IMR-90 (cell line): ENCODE measurements around the gene RBPJ. TPM values are rescaled to one million over a fixed set of nuclear protein-coding genes. Genes with fewer than 3 reads are reported as not detected.

Experiments
- ATAC-seq: fragments of 200-7000 bp; cut with Tn5 transposase; 2 replicates; pipeline ENCODE4 v1.9.1; 2020; ENCODE audit warnings: low read depth, mild to moderate bottlenecking, moderate library complexity
- BruUV-seq: library from RNA; stranded (reverse); fragments of 400-500 nt; replicated peaks from 2 replicates; lab custom pipeline; 2021; lab: Mats Ljungman, UMichigan
- CTCF ChIA-PET: fragments of 300-600 bp; formaldehyde crosslinking; extraction: SDS; loops from one replicate; lab custom pipeline; 2021; ENCODE audit warnings: antibody characterized with exemption; lab: Yijun Ruan, JAX
- POLR2A ChIA-PET: fragments of 300-600 bp; sonication (Branson Sonifier 250); formaldehyde crosslinking; loops from one replicate; lab custom pipeline; 2022; ENCODE audit warnings: antibody characterized with exemption; ENCODE audit not compliant: unreplicated experiment; lab: Charles Lee
- DNase-seq: peaks from one replicate; pipeline ENCODE4 v3.0.0; 2013
- H2AFZ ChIP-seq: replicated peaks from 2 replicates; pipeline ENCODE3; 2013; ENCODE audit warnings: low read length, mild to moderate bottlenecking; ENCODE audit not compliant: poor library complexity
- H2AK5ac ChIP-seq: 2 replicates; pipeline ENCODE4 v1.6.1; 2013; ENCODE audit warnings: low read depth, low read length, inconsistent platforms
- H2AK9ac ChIP-seq: replicated peaks from 2 replicates; pipeline ENCODE3; 2013; ENCODE audit warnings: mild to moderate bottlenecking, low read depth, low read length, moderate library complexity; ENCODE audit not compliant: poor library complexity
- H2BK120ac ChIP-seq: 2 replicates; pipeline ENCODE4 v1.6.1; 2013; ENCODE audit warnings: low read depth, low read length, inconsistent platforms
- H2BK15ac ChIP-seq: 3 replicates; pipeline ENCODE4 v1.6.1; 2013; ENCODE audit warnings: low read depth, low read length, inconsistent platforms
- H2BK20ac ChIP-seq: 2 replicates; pipeline ENCODE4 v1.6.1; 2013; ENCODE audit warnings: low read depth, mild to moderate bottlenecking, inconsistent platforms, low read length, moderate library complexity
- H2BK5ac ChIP-seq: 2 replicates; pipeline ENCODE4 v1.6.1; 2013; ENCODE audit warnings: mild to moderate bottlenecking, low read depth, low read length, inconsistent platforms; ENCODE audit not compliant: poor library complexity, severe bottlenecking
- H3K14ac ChIP-seq: replicated peaks from 2 replicates; pipeline ENCODE4 v1.6.1; 2013; ENCODE audit warnings: low read depth, low read length, inconsistent platforms
- H3K18ac ChIP-seq: 2 replicates; pipeline ENCODE4 v1.6.1; 2013; ENCODE audit warnings: low read depth, low read length, control low read depth
- H3K23ac ChIP-seq: 2 replicates; pipeline ENCODE4 v1.6.1; 2013; ENCODE audit warnings: low read depth, low read length, inconsistent platforms
- H3K27ac ChIP-seq: 2 replicates; pipeline ENCODE4 v1.5.1; 2013; ENCODE audit warnings: mild to moderate bottlenecking, control low read depth, low read length; ENCODE audit not compliant: insufficient read depth
- H3K27me3 ChIP-seq: 2 replicates; pipeline ENCODE4 v1.6.1; 2013; ENCODE audit warnings: low read length; ENCODE audit not compliant: control insufficient read depth, insufficient read depth
- H3K36me3 ChIP-seq: 2 replicates; pipeline ENCODE4 v1.6.1; 2013; ENCODE audit warnings: low read length, mixed read lengths; ENCODE audit not compliant: control insufficient read depth, insufficient read depth
- H3K4ac ChIP-seq: 2 replicates; pipeline ENCODE4 v1.6.1; 2013; ENCODE audit warnings: low read depth, low read length, inconsistent platforms
- H3K4me1 ChIP-seq: 2 replicates; pipeline ENCODE4 v1.6.1; 2013; ENCODE audit warnings: low read length, mixed read lengths; ENCODE audit not compliant: control insufficient read depth, insufficient read depth
- H3K4me2 ChIP-seq: 2 replicates; pipeline ENCODE4 v1.6.1; 2013; ENCODE audit warnings: low read depth, mild to moderate bottlenecking, control low read depth, low read length, moderate library complexity
- H3K4me3 ChIP-seq: 2 replicates; pipeline ENCODE4 v1.5.1; 2013; ENCODE audit warnings: low read depth, mild to moderate bottlenecking, control low read depth, low read length, moderate library complexity; ENCODE audit not compliant: insufficient read depth
- H3K56ac ChIP-seq: 2 replicates; pipeline ENCODE4 v1.6.1; 2013; ENCODE audit warnings: low read length, inconsistent platforms; ENCODE audit not compliant: insufficient read depth; ENCODE audit errors: extremely low read depth
- H3K79me1 ChIP-seq, 2 experiments: 2 replicates each; pipeline ENCODE4 v1.6.1; 2013; ENCODE audit warnings: low read length in 2 of 2, inconsistent platforms in 1 of 2, low read depth in 1 of 2
- H3K9ac ChIP-seq: 2 replicates; pipeline ENCODE4 v1.6.1; 2013; ENCODE audit warnings: low read depth, low read length, control low read depth
- H3K9me1 ChIP-seq: 2 replicates; pipeline ENCODE4 v1.6.1; 2013; ENCODE audit warnings: low read length, inconsistent platforms; ENCODE audit not compliant: insufficient read depth
- H3K9me3 ChIP-seq: 2 replicates; pipeline ENCODE4 v1.6.1; 2013; ENCODE audit warnings: low read length; ENCODE audit not compliant: control insufficient read depth, insufficient read depth
- H4K20me1 ChIP-seq: 2 replicates; pipeline ENCODE4 v1.6.1; 2013; ENCODE audit warnings: low read length, inconsistent platforms; ENCODE audit not compliant: insufficient read depth
- H4K5ac ChIP-seq: 2 replicates; pipeline ENCODE4 v1.6.1; 2013; ENCODE audit warnings: mild to moderate bottlenecking, low read depth, low read length, control low read depth
- H4K8ac ChIP-seq, 2 experiments: 2 replicates each; pipeline ENCODE4 v1.6.1; 2013; ENCODE audit warnings: low read depth in 2 of 2, low read length in 2 of 2, control low read depth in 1 of 2, inconsistent platforms in 1 of 2
- H4K91ac ChIP-seq: 2 replicates; pipeline ENCODE4 v1.6.1; 2013; ENCODE audit warnings: low read depth, low read length, inconsistent platforms; ENCODE audit not compliant: insufficient read depth
- BHLHE40 ChIP-seq: fragments of 150-350 bp; IDR thresholded peaks from 2 replicates; pipeline ENCODE4 v1.6.1; 2016; ENCODE audit warnings: mild to moderate bottlenecking, low read depth, low read length
- CEBPB ChIP-seq: IDR thresholded peaks from 2 replicates; pipeline ENCODE4 v1.6.1; 2012; ENCODE audit warnings: low read depth, low read length, improper control_type of control experiment
- CHD1 ChIP-seq: IDR thresholded peaks from 2 replicates; pipeline ENCODE4 v1.6.1; 2012; ENCODE audit warnings: low read depth, low read length, improper control_type of control experiment
- FOS ChIP-seq: fragments of 150-350 bp; IDR thresholded peaks from 2 replicates; pipeline ENCODE4 v1.6.1; 2016; ENCODE audit warnings: low read depth, low read length
- MAFK ChIP-seq: IDR thresholded peaks from 2 replicates; pipeline ENCODE4 v1.6.1; 2012; ENCODE audit warnings: low read depth, low read length, improper control_type of control experiment
- MXI1 ChIP-seq: IDR thresholded peaks from 2 replicates; pipeline ENCODE4 v1.6.1; 2012; ENCODE audit warnings: low read depth, mild to moderate bottlenecking, low read length, moderate library complexity, borderline replicate concordance
- NFE2L2 ChIP-seq: fragments of 150-350 bp; IDR thresholded peaks from 2 replicates; pipeline ENCODE4 v1.6.1; 2016; ENCODE audit warnings: low read depth, mild to moderate bottlenecking, low read length
- POLR2A ChIP-seq: IDR thresholded peaks from 2 replicates; pipeline ENCODE4 v1.6.1; 2012; ENCODE audit warnings: mild to moderate bottlenecking, low read depth, low read length
- RAD21 ChIP-seq: IDR thresholded peaks from 2 replicates; pipeline ENCODE4 v1.6.1; 2012; ENCODE audit warnings: low read length, improper control_type of control experiment
- RCOR1 ChIP-seq: IDR thresholded peaks from 2 replicates; pipeline ENCODE4 v1.6.1; 2012; ENCODE audit warnings: mild to moderate bottlenecking, low read length, improper control_type of control experiment; ENCODE audit not compliant: insufficient replicate concordance
- RFX5 ChIP-seq: IDR thresholded peaks from 2 replicates; pipeline ENCODE4 v1.8.0; 2012; ENCODE audit warnings: low read depth, mild to moderate bottlenecking, low read length, moderate library complexity
- SMC3 ChIP-seq: fragments of 150-350 bp; IDR thresholded peaks from 2 replicates; pipeline ENCODE4 v1.6.1; 2016; ENCODE audit warnings: low read depth, mild to moderate bottlenecking, antibody characterized with exemption, low read length, moderate library complexity
- WGBS, 2 experiments: methylation state at CpG; one replicate each; pipeline versions ENCODE4 v1.1.5 to v1.1.7; 2013; ENCODE audit warnings: missing lambda C conversion rate in 2 of 2; ENCODE audit not compliant: insufficient read length in 1 of 2; ENCODE audit errors: extremely low coverage in 2 of 2; 5-methylcytosine and 5-hydroxymethylcytosine counted together
- dilution Hi-C: fragments of 300-500 bp; cut with HindIII; formaldehyde crosslinking; loops from one replicate; pipeline ENCODE4 v1.14.3; 2018; ENCODE audit warnings: low sequenced_read_pairs; ENCODE audit not compliant: unreplicated experiment
- in situ Hi-C: fragments of 300-500 bp; cut with MboI; formaldehyde crosslinking; loops from 3 replicates; pipeline ENCODE4 v1.14.3; 2019; ENCODE audit warnings: low sequenced_read_pairs, inconsistent platforms, mixed read lengths
- intact Hi-C: fragments of 100-400 bp; cut with micrococcal nuclease; formaldehyde crosslinking; loops from 2 replicates; pipeline ENCODE4 v1.10.0; 2022
- polyA plus RNA-seq, 3 experiments: library from polyadenylated mRNA; depleted of rRNA; stranded (reverse); fragments of >200 nt; gene quantifications; 2 replicates each; pipeline ENCODE4 v1.2.3, GENCODE V29; 2012; ENCODE audit warnings: low replicate concordance in 1 of 3
- total RNA-seq: library from RNA; depleted of rRNA; stranded (reverse); fragments of >200 nt; gene quantifications from 2 replicates; pipeline ENCODE4 v1.2.3, GENCODE V29; 2012
- TF ChIP-seq, protein P1 (sequence below): fragments of 150-350 bp; IDR thresholded peaks from 2 replicates; pipeline ENCODE4 v1.6.1; 2017; ENCODE audit warnings: mild to moderate bottlenecking, antibody characterized with exemption, low read length, low read depth
- TF ChIP-seq, protein P2 (sequence below): fragments of 150-350 bp; IDR thresholded peaks from 2 replicates; pipeline ENCODE4 v1.6.1; 2016; ENCODE audit warnings: low read depth, mild to moderate bottlenecking, low read length, moderate library complexity, borderline replicate concordance
- TF ChIP-seq, protein P3 (sequence below): conservative IDR thresholded peaks from 2 replicates; pipeline ENCODE4 v1.5.1; 2012; ENCODE audit warnings: mild to moderate bottlenecking, low read depth, low read length, improper control_type of control experiment

RBPJ gene
- total and polyA plus RNA-seq, 2 of the 4 experiments (the other 2 are of a cell fraction): 50.3 to 148 TPM

DNA sequence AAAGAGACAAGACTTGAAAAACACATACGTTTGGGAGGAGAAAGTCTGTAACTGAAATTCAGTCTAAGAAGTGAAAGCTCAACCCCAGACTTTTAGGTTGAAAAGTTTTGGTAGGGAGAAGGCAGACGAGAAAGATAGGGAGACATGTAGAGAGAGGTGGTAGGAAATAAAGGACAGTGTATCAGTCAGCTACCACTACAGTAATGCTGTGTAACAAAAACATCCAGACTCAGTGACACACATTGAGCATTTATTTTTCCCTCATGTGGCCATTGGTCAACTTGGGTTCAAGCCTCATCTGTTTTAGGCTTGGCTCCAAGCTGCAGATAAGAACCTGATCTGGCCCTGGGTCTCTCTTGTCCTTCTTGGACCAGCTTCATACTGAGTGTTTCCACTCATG is 142.6 kb downstream of the RBPJ start:
- Histone ChIP-seq H3K14ac (no peak overlapping the region; the same call in 1 of the 2 replicates), H4K91ac (no peak overlapping the region; the same call in 1 of the 2 replicates), H3K9me1 (peaks cover 4% of the 10 kb centered on the region), H2AK9ac (no peak overlapping the region), H2BK15ac (peak overlapping the region; percentile 53; the same call in 1 of the 3 replicates), H3K9me3 (peaks cover 5% of the 10 kb centered on the region; the same call in 1 of the 2 replicates), H3K36me3 (no peaks in the 10 kb centered on the region), H2BK20ac (peak overlapping the region; percentile 74), H4K20me1 (no peaks in the 10 kb centered on the region), H3K4me2 (no peak overlapping the region), H3K27me3 (no peaks in the 10 kb centered on the region), H3K56ac (no peak overlapping the region), H4K5ac (peak overlapping the region; percentile 30; the same call in 1 of the 2 replicates), H2AFZ (no peak overlapping the region), H2BK5ac (peak overlapping the region; percentile 37), H3K79me1 (no peaks in the 10 kb centered on the region), H4K8ac (no peak overlapping the region), H2AK5ac (peak overlapping the region; percentile 13), H3K4me1 (peaks cover 12% of the 10 kb centered on the region), H3K4ac (no peak overlapping the region), H3K9ac (no peak overlapping the region), H3K23ac (no peak overlapping the region), H2BK120ac (peak overlapping the region; percentile 14; the same call in 1 of the 2 replicates), H3K4me3 (no peak overlapping the region), H3K18ac (peak overlapping the region; percentile 75), H3K27ac (peak overlapping the region; percentile 82; the same call in 1 of the 2 replicates)
- TF ChIP-seq, protein P1, sequence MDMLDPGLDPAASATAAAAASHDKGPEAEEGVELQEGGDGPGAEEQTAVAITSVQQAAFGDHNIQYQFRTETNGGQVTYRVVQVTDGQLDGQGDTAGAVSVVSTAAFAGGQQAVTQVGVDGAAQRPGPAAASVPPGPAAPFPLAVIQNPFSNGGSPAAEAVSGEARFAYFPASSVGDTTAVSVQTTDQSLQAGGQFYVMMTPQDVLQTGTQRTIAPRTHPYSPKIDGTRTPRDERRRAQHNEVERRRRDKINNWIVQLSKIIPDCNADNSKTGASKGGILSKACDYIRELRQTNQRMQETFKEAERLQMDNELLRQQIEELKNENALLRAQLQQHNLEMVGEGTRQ: no peak
- no peak for TF ChIP-seq CEBPB
- no peak for TF ChIP-seq RCOR1
- no peak for TF ChIP-seq NFE2L2
- no peak for TF ChIP-seq FOS
- no peak for TF ChIP-seq RAD21
- no peak for TF ChIP-seq MXI1
- TF ChIP-seq RFX5: no peak
- TF ChIP-seq, protein P2, sequence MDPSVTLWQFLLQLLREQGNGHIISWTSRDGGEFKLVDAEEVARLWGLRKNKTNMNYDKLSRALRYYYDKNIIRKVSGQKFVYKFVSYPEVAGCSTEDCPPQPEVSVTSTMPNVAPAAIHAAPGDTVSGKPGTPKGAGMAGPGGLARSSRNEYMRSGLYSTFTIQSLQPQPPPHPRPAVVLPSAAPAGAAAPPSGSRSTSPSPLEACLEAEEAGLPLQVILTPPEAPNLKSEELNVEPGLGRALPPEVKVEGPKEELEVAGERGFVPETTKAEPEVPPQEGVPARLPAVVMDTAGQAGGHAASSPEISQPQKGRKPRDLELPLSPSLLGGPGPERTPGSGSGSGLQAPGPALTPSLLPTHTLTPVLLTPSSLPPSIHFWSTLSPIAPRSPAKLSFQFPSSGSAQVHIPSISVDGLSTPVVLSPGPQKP: no peak
- no peak for TF ChIP-seq POLR2A
- TF ChIP-seq CHD1: no peak
- TF ChIP-seq, protein P3, sequence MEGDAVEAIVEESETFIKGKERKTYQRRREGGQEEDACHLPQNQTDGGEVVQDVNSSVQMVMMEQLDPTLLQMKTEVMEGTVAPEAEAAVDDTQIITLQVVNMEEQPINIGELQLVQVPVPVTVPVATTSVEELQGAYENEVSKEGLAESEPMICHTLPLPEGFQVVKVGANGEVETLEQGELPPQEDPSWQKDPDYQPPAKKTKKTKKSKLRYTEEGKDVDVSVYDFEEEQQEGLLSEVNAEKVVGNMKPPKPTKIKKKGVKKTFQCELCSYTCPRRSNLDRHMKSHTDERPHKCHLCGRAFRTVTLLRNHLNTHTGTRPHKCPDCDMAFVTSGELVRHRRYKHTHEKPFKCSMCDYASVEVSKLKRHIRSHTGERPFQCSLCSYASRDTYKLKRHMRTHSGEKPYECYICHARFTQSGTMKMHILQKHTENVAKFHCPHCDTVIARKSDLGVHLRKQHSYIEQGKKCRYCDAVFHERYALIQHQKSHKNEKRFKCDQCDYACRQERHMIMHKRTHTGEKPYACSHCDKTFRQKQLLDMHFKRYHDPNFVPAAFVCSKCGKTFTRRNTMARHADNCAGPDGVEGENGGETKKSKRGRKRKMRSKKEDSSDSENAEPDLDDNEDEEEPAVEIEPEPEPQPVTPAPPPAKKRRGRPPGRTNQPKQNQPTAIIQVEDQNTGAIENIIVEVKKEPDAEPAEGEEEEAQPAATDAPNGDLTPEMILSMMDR: no peak
- TF ChIP-seq SMC3: no peak
- TF ChIP-seq MAFK: no peak
- TF ChIP-seq BHLHE40: no peak
- no CpG with 5 or more reads among the region's 2 CpGs for WGBS, 2 experiments
- intact Hi-C loops (no loop called here), in situ Hi-C loops (loop anchor here (25.0 kb wide), 1 partner anchor 549 kb away; no protein-coding TSS in a partner anchor), dilution Hi-C loops (no loop called here)
- ChIA-PET POLR2A (no interaction called here), CTCF (interaction anchor here (0.8 to 0.9 kb wide), 2 partner anchors 22 to 114 kb away, joined by 3 read pairs; no protein-coding TSS in a partner anchor)
- no TSS peak for BruUV-seq
- DNase-seq (no peak), ATAC-seq (no peak)
